Measurements from ENCODE around the gene NTF3. TPM values are rescaled to one million over a fixed set of nuclear protein-coding genes. Genes with fewer than 3 reads are reported as not detected.
"Not testable (repeated sequence)": the region's sequence is repeated elsewhere in the genome, so short reads cannot be mapped to it uniquely, and the experiment has no call there.

The NTF3 gene
- total and polyA plus RNA-seq, 5 experiments from 2014 or later = not detected

- DNase-seq (no peak), ATAC-seq (peak in 1 of 2 donors; percentile 12)
- no peaks in the 10 kb centered on the region for H3K9me3 Mint-ChIP-seq
- H3K27me3 Mint-ChIP-seq = peaks cover 0 to 20% (median 3%) of the 10 kb centered on the region in 5 donors
- no peaks in the 10 kb centered on the region for H3K4me1 Mint-ChIP-seq
- POLR2A ChIA-PET = no interaction called here
- no peaks in the 10 kb centered on the region for H3K36me3 Mint-ChIP-seq
- H3K27ac Mint-ChIP-seq = no peak overlapping the region
- no peak overlapping the region for H3K4me3 Mint-ChIP-seq
Observed at GRCh38 chr12:5524769-5525436, 93.0 kb downstream of the NTF3 start.

DNA sequence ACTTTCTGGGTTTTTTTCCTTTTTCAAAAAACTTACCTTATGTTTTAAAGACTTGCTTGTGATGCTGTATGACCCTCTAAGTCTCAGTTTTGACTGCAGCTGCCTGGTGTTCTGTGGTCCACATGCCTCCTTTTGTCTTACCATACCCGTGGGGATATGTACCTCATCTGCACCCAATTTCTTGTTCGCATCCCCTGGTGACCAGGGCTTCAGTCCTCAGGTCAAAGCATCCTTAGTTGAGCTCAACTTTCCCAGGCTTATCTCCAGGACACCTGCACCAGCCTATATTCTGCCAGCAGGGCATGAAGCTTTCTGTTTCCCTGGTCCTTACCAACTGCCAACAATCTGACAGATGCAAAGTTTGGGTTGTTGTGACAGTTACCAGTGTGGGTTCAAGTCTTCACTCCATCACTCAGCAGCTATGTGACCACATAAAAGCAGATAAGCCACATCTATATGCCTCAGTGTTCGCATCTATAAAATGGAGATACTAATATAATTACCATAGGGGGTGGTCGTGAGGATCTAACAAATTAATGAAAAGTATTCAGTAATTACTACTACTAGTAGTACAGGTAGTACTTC is 94.0 kb downstream of the NTF3 start:
- POLR2A ChIA-PET = no interaction called here
- H3K36me3 Mint-ChIP-seq = no peaks in the 10 kb centered on the region
- H3K9me3 Mint-ChIP-seq = no peaks in the 10 kb centered on the region
- no peak overlapping the region for H3K4me3 Mint-ChIP-seq
- ATAC-seq (no peak), DNase-seq (no peak)
- peaks cover under 1 to 14% (median 3%) of the 10 kb centered on the region in 5 donors for H3K27me3 Mint-ChIP-seq
- no peak overlapping the region for H3K27ac Mint-ChIP-seq
- no peaks in the 10 kb centered on the region for H3K4me1 Mint-ChIP-seq

GRCh38 chr12:5533368-5533767 is 101.5 kb downstream of the NTF3 start:
- Mint-ChIP-seq H3K9me3 (peaks cover 0 to 21% (median 8%) of the 10 kb centered on the region in 9 donors), H3K4me1 (peaks cover 0 to 2% (median 0%) of the 10 kb centered on the region in 4 donors), H3K36me3 (peaks cover 0 to 9% (median 3%) of the 10 kb centered on the region in 3 donors), H3K4me3 (no peak overlapping the region), H3K27me3 (peaks cover 13 to 55% (median 28%) of the 10 kb centered on the region in 5 donors), H3K27ac (no peak overlapping the region)
- ATAC-seq (no peak), DNase-seq (no peak)
- POLR2A ChIA-PET = no interaction called here

GRCh38 chr12:5534426-5535199 is 102.7 kb downstream of the NTF3 start:
- Mint-ChIP-seq H3K27me3 (peaks cover 11 to 65% (median 36%) of the 10 kb centered on the region in 5 donors), H3K9me3 (peaks cover 0 to 24% (median 8%) of the 10 kb centered on the region in 9 donors), H3K4me3 (no peak overlapping the region), H3K36me3 (peaks cover 0 to 9% (median 3%) of the 10 kb centered on the region in 3 donors), H3K27ac (peak overlapping the region in 1 of 10 donors; percentile 18), H3K4me1 (peaks cover 0 to 2% (median 0%) of the 10 kb centered on the region in 4 donors)
- no peak for DNase-seq
- POLR2A ChIA-PET = no interaction called here
- ATAC-seq = no peak

GRCh38 chr12:5535541-5535940 is 103.6 kb downstream of the NTF3 start:
- Mint-ChIP-seq H3K27ac (no peak overlapping the region), H3K9me3 (peaks cover 0 to 24% (median 8%) of the 10 kb centered on the region in 9 donors), H3K4me1 (peaks cover 0 to 2% (median 0%) of the 10 kb centered on the region in 4 donors), H3K4me3 (no peak overlapping the region), H3K27me3 (peaks cover 11 to 65% (median 36%) of the 10 kb centered on the region in 5 donors), H3K36me3 (peaks cover 0 to 9% (median 3%) of the 10 kb centered on the region in 3 donors)
- DNase-seq (no peak), ATAC-seq (no peak)
- POLR2A ChIA-PET = no interaction called here

- peaks cover 11 to 54% (median 34%) of the 10 kb centered on the region in 5 donors for H3K27me3 Mint-ChIP-seq
- H3K27ac Mint-ChIP-seq, POLR2A ChIA-PET, H3K4me3 Mint-ChIP-seq, DNase-seq, ATAC-seq, H3K36me3 Mint-ChIP-seq, H3K4me1 Mint-ChIP-seq: not testable (repeated sequence)
- peaks cover 0 to 24% (median 14%) of the 10 kb centered on the region in 9 donors for H3K9me3 Mint-ChIP-seq
Observed at GRCh38 chr12:5537026-5537615, 105.2 kb downstream of the NTF3 start.

- peaks cover 16 to 54% (median 33%) of the 10 kb centered on the region in 5 donors for H3K27me3 Mint-ChIP-seq
- POLR2A ChIA-PET = no interaction called here
- H3K4me1 Mint-ChIP-seq = peaks cover 0 to 2% (median 0%) of the 10 kb centered on the region in 4 donors
- peaks cover 0 to 24% (median 14%) of the 10 kb centered on the region in 9 donors for H3K9me3 Mint-ChIP-seq
- no peak for DNase-seq
- no peak for ATAC-seq
- no peak overlapping the region for H3K27ac Mint-ChIP-seq
- H3K4me3 Mint-ChIP-seq = no peak overlapping the region
- peaks cover 2 to 8% (median 3%) of the 10 kb centered on the region in 3 donors for H3K36me3 Mint-ChIP-seq
Observed at GRCh38 chr12:5537771-5538170, 105.9 kb downstream of the NTF3 start.
